Activated CD8-positive, alpha-beta T cell treated with anti-CD3 and anti-CD28 coated beads for 36 hours (primary cell): ENCODE measurements around the gene ZNF236. TPM values are rescaled to one million over a fixed set of nuclear protein-coding genes. Genes with fewer than 3 reads are reported as not detected.

Source experiments
- ATAC-seq: fragments of 200-7000 bp; cut with Tn5 transposase; one replicate; pipeline ENCODE4 v1.10.0; 2021; ENCODE audit warnings: mild to moderate bottlenecking, moderate library complexity
- CTCF ChIA-PET: fragments of 350-600 bp; sonication (Branson Sonifier 250); formaldehyde crosslinking; loops from one replicate; lab custom pipeline; 2021; ENCODE audit warnings: antibody characterized with exemption; lab: Charles Lee
- POLR2A ChIA-PET: fragments of 350-600 bp; sonication (Branson Sonifier 250); formaldehyde crosslinking; loops from one replicate; lab custom pipeline; 2021; ENCODE audit warnings: antibody characterized with exemption; lab: Charles Lee
- DNase-seq: peaks from one replicate; pipeline ENCODE4 v3.0.0-alpha.2; 2020
- H3K27ac Mint-ChIP-seq: one replicate; pipeline ENCODE4 v1.8.0; 2021; ENCODE audit warnings: mild to moderate bottlenecking, mixed read lengths
- H3K27me3 Mint-ChIP-seq: one replicate; pipeline ENCODE4 v1.8.0; 2021; ENCODE audit warnings: mixed read lengths
- H3K36me3 Mint-ChIP-seq: one replicate; pipeline ENCODE4 v1.8.0; 2021; ENCODE audit warnings: low read depth, mixed read lengths
- H3K4me1 Mint-ChIP-seq: one replicate; pipeline ENCODE4 v1.8.0; 2021; ENCODE audit warnings: low read depth, mixed read lengths
- H3K4me3 Mint-ChIP-seq: one replicate; pipeline ENCODE4 v1.8.0; 2021; ENCODE audit warnings: mild to moderate bottlenecking, moderate library complexity, mixed read lengths
- H3K9me3 Mint-ChIP-seq: one replicate; pipeline ENCODE4 v1.8.0; 2021; ENCODE audit warnings: mixed read lengths
- CTCF ChIP-seq: fragments of 200-600 bp; IDR thresholded peaks from one replicate; pipeline ENCODE4 v1.8.0; 2022; ENCODE audit warnings: antibody characterized with exemption, mild to moderate bottlenecking
- intact Hi-C: fragments of 100-400 bp; cut with micrococcal nuclease; formaldehyde crosslinking; loops from one replicate; pipeline ENCODE4 v1.10.0; 2022
- total RNA-seq, 2 experiments: library from RNA; stranded (reverse); gene quantifications; one replicate each; pipeline ENCODE4 v1.2.3, GENCODE V29; 2021

The ZNF236 gene
- total RNA-seq, 2 experiments from 2014 or later: 12.7 to 15.2 TPM

- intact Hi-C loops: no loop called here
- Mint-ChIP-seq H3K27ac (no peak overlapping the region), H3K27me3 (no peaks in the 10 kb centered on the region), H3K4me3 (no peak overlapping the region), H3K36me3 (peaks cover 5% of the 10 kb centered on the region), H3K9me3 (no peaks in the 10 kb centered on the region), H3K4me1 (peaks cover 11% of the 10 kb centered on the region)
- no peak for TF ChIP-seq CTCF
- no peak for DNase-seq
- no peak for ATAC-seq
- CTCF ChIA-PET: interaction anchor here (1.0 kb wide), 1 partner anchor 10 kb away, joined by 7 read pairs; no protein-coding TSS in a partner anchor
- POLR2A ChIA-PET: no interaction called here
Observed at GRCh38 chr18:76973520-76974266, 151.3 kb downstream of the ZNF236 start.

- CTCF ChIA-PET: interaction anchor here (1.0 kb wide), 1 partner anchor 9 kb away, joined by 7 read pairs; no protein-coding TSS in a partner anchor
- intact Hi-C loops: no loop called here
- ATAC-seq: no peak
- H3K27me3 Mint-ChIP-seq: no peaks in the 10 kb centered on the region
- no peak overlapping the region for H3K4me3 Mint-ChIP-seq
- H3K9me3 Mint-ChIP-seq: no peaks in the 10 kb centered on the region
- H3K27ac Mint-ChIP-seq: no peak overlapping the region
- H3K4me1 Mint-ChIP-seq: peaks cover 11% of the 10 kb centered on the region
- no peak for TF ChIP-seq CTCF
- H3K36me3 Mint-ChIP-seq: peaks cover 2% of the 10 kb centered on the region
- POLR2A ChIA-PET: no interaction called here
- no peak for DNase-seq
Observed at GRCh38 chr18:76974386-76974785, 152.0 kb downstream of the ZNF236 start.

GRCh38 chr18:76975577-76976110 is 153.3 kb downstream of the ZNF236 start:
- ChIA-PET CTCF (interaction anchor here (1.0 kb wide), 1 partner anchor 9 kb away, joined by 3 read pairs; no protein-coding TSS in a partner anchor), POLR2A (no interaction called here)
- Mint-ChIP-seq H3K4me3 (no peak overlapping the region), H3K27me3 (no peaks in the 10 kb centered on the region), H3K9me3 (no peaks in the 10 kb centered on the region), H3K36me3 (peaks cover 2% of the 10 kb centered on the region), H3K4me1 (peaks cover 11% of the 10 kb centered on the region), H3K27ac (no peak overlapping the region)
- intact Hi-C loops: no loop called here
- TF ChIP-seq CTCF: no peak
- ATAC-seq: no peak
- DNase-seq: no peak

GRCh38 chr18:76977108-76977621 is 154.8 kb downstream of the ZNF236 start:
- ATAC-seq (no peak), DNase-seq (no peak)
- intact Hi-C loops: no loop called here
- Mint-ChIP-seq H3K27ac (no peak overlapping the region), H3K9me3 (no peaks in the 10 kb centered on the region), H3K4me3 (no peak overlapping the region), H3K36me3 (peaks cover 2% of the 10 kb centered on the region), H3K4me1 (peaks cover 2% of the 10 kb centered on the region), H3K27me3 (no peaks in the 10 kb centered on the region)
- ChIA-PET CTCF (interaction anchor here (1.2 kb wide), 1 partner anchor 174 kb away, joined by 3 read pairs; no protein-coding TSS in a partner anchor), POLR2A (no interaction called here)
- no peak for TF ChIP-seq CTCF
